ENCODE data around the gene PIGS. TPM values are rescaled to one million over a fixed set of nuclear protein-coding genes. Genes with fewer than 3 reads are reported as not detected.

The PIGS gene
- total and polyA plus RNA-seq, 2 of the 13 experiments (the other 11 are each of a cell fraction or from before 2014, with no cell fraction given): 31.7 to 42.6 TPM

DNA sequence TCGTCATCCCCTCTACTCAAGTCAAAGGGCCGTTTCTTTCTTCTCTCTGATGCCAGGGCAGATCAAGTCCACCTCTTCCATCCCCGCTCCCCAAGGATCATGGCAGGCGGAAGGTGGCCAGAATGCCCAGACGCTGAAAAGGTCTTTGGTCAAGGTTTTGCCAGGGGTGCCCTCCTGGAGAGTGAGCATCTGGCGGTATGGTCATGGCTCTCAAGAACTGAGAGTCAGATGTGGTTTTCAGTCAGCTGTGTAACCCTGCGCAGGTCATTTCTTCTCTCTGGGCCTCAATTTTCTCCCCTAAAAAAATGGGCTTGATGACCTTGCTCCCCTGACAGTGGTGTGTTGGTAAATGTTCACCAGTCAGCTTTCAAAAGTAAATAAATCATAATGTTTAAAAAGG is 52.7 kb downstream of the PIGS start:
- no peak for TF ChIP-seq SMC3 (IDR thresholded peaks at IDR 0.05; ENCODE audit: low read length)
- no peak for TF ChIP-seq ZNF251 (CRISPR knock-in tag; IDR thresholded peaks at IDR 0.05)
- no peak for TF ChIP-seq RORA (CRISPR knock-in tag; IDR thresholded peaks at IDR 0.05)
- no peak for TF ChIP-seq WIZ (CRISPR knock-in tag; IDR thresholded peaks at IDR 0.05)
- Histone ChIP-seq H4K20me1 (ENCODE audit: insufficient read depth, low read length) (no peaks in the 10 kb centered on the region), H3K4me1 (ENCODE audit: insufficient read depth, low read length) (no peaks in the 10 kb centered on the region), H3K79me2 (ENCODE audit: insufficient read depth, low read length) (no peaks in the 10 kb centered on the region), H3K9me3 (ENCODE audit: low read length) (no peaks in the 10 kb centered on the region), H3K27me3 (ENCODE audit: control insufficient read depth in 1 of 2, insufficient read depth in 2 of 2, low read length in 2 of 2) (peaks cover 8 to 39% of the 10 kb centered on the region in 2 experiments), H3K4me2 (ENCODE audit: low read depth, low read length) (no peak overlapping the region), H3K36me3 (replicated peaks in 1 of 2; ENCODE audit: control insufficient read depth in 1 of 2, insufficient read depth in 2 of 2, low read length in 2 of 2) (no peaks in the 10 kb centered on the region), H3K27ac (ENCODE audit: extremely low read length, insufficient read depth, low read length) (no peak overlapping the region), H3K9ac (ENCODE audit: insufficient read depth, low read depth, low read length) (no peak overlapping the region), H2AFZ (ENCODE audit: low read length) (no peak overlapping the region), H3K4me3 (replicated peaks in 1 of 3; ENCODE audit: insufficient read depth in 1 of 3, low read depth in 2 of 3, low read length in 3 of 3) (no peak overlapping the region)
- intact Hi-C loops (cut with micrococcal nuclease; ENCODE audit: unreplicated experiment): no loop called here
- CTCF ChIA-PET (ENCODE audit: low intra/inter-chr PET ratio, low total read pairs): no interaction called here
- in situ Hi-C loops (cut with HindIII; ENCODE audit: extremely low pct_ligation_motif_present, low pct_unique_long_range_greater_than_20kb): no loop called here
- no TSS peak for BruUV-seq (replicated peaks)
- POLR2A ChIA-PET: no interaction called here
- FAIRE-seq (no peak), DNase-seq (ENCODE audit: low spot score) (no peak), ATAC-seq (no peak)
- WGBS (ENCODE audit: low lambda C conversion rate): 34% methylated on average over 7 of the region's 7 CpGs

DNA sequence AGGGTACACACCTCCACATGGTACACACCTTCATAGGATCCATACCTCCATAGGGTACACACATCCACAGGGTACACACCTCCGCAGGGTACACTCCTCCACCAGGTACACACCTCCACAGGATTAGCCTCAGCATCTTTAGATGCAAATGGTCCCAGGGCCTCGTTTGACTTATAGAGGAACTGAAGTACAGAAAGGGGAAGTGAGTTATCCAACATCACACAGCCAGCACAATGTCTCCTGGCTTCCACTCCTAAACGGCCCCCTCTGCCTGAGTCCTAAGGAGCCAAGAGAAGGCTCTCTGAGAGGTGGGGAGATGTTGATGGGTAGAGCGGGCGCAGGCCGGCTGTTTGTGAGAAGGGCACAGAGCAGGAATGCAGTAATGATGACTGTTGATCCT is 53.2 kb downstream of the PIGS start:
- FAIRE-seq (no peak), DNase-seq (ENCODE audit: low spot score) (no peak), ATAC-seq (no peak)
- Histone ChIP-seq H3K9me3 (ENCODE audit: low read length) (no peaks in the 10 kb centered on the region), H3K27ac (ENCODE audit: extremely low read length, insufficient read depth, low read length) (no peak overlapping the region), H2AFZ (ENCODE audit: low read length) (no peak overlapping the region), H3K4me2 (ENCODE audit: low read depth, low read length) (no peak overlapping the region), H3K4me1 (ENCODE audit: insufficient read depth, low read length) (no peaks in the 10 kb centered on the region), H4K20me1 (ENCODE audit: insufficient read depth, low read length) (no peaks in the 10 kb centered on the region), H3K9ac (ENCODE audit: insufficient read depth, low read depth, low read length) (no peak overlapping the region), H3K4me3 (replicated peaks in 1 of 3; ENCODE audit: insufficient read depth in 1 of 3, low read depth in 2 of 3, low read length in 3 of 3) (no peak overlapping the region), H3K27me3 (ENCODE audit: control insufficient read depth in 1 of 2, insufficient read depth in 2 of 2, low read length in 2 of 2) (peaks cover 8 to 37% of the 10 kb centered on the region in 2 experiments), H3K79me2 (ENCODE audit: insufficient read depth, low read length) (no peaks in the 10 kb centered on the region), H3K36me3 (replicated peaks in 1 of 2; ENCODE audit: control insufficient read depth in 1 of 2, insufficient read depth in 2 of 2, low read length in 2 of 2) (no peaks in the 10 kb centered on the region)
- in situ Hi-C loops (cut with HindIII; ENCODE audit: extremely low pct_ligation_motif_present, low pct_unique_long_range_greater_than_20kb): no loop called here
- CTCF ChIA-PET (ENCODE audit: low intra/inter-chr PET ratio, low total read pairs): no interaction called here
- POLR2A ChIA-PET: no interaction called here
- 46% methylated on average over 6 of the region's 6 CpGs for WGBS (ENCODE audit: low lambda C conversion rate)
- intact Hi-C loops (cut with micrococcal nuclease; ENCODE audit: unreplicated experiment): no loop called here
- BruUV-seq (replicated peaks): no TSS peak
- no peak for TF ChIP-seq MAFK (conservative IDR thresholded peaks at IDR 0.05 in 1 of 2, IDR thresholded peaks at IDR 0.05 in 1 of 2; ENCODE audit: low read length in 2 of 2)
- TF ChIP-seq POLR2AphosphoS2 (IDR thresholded peaks at IDR 0.05; ENCODE audit: low read depth, low read length): no peak
- TF ChIP-seq ZMYM3 (CRISPR knock-in tag; IDR thresholded peaks at IDR 0.05): no peak
- no peak for TF ChIP-seq MTA1 (CRISPR knock-in tag; IDR thresholded peaks at IDR 0.05; ENCODE audit: borderline replicate concordance)
- TF ChIP-seq ATF1 (CRISPR knock-in tag; IDR thresholded peaks at IDR 0.05): no peak
- TF ChIP-seq, protein P1, sequence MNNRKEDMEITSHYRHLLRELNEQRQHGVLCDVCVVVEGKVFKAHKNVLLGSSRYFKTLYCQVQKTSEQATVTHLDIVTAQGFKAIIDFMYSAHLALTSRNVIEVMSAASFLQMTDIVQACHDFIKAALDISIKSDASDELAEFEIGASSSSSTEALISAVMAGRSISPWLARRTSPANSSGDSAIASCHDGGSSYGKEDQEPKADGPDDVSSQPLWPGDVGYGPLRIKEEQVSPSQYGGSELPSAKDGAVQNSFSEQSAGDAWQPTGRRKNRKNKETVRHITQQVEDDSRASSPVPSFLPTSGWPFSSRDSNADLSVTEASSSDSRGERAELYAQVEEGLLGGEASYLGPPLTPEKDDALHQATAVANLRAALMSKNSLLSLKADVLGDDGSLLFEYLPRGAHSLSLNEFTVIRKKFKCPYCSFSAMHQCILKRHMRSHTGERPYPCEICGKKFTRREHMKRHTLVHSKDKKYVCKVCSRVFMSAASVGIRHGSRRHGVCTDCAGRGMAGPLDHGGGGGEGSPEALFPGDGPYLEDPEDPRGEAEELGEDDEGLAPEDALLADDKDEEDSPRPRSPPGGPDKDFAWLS (CRISPR knock-in tag; IDR thresholded peaks at IDR 0.05; ENCODE audit: borderline replicate concordance): no peak
- TF ChIP-seq SMARCE1 (IDR thresholded peaks at IDR 0.05; ENCODE audit: borderline replicate concordance): no peak
- no peak for TF ChIP-seq ZNF776 (CRISPR knock-in tag; IDR thresholded peaks at IDR 0.05)
- no peak for TF ChIP-seq ZKSCAN5 (CRISPR knock-in tag; IDR thresholded peaks at IDR 0.05)
- no peak for TF ChIP-seq SIX1 (CRISPR knock-in tag; IDR thresholded peaks at IDR 0.05; ENCODE audit: borderline replicate concordance)
- TF ChIP-seq ZNF256 (CRISPR knock-in tag; conservative IDR thresholded peaks at IDR 0.05): no peak
- no peak for TF ChIP-seq BRCA1 (CRISPR knock-in tag; IDR thresholded peaks at IDR 0.05)
- TF ChIP-seq MAF1 (CRISPR knock-in tag; IDR thresholded peaks at IDR 0.05; ENCODE audit: borderline replicate concordance): no peak
- no peak for TF ChIP-seq ZFY (CRISPR knock-in tag; IDR thresholded peaks at IDR 0.05)
- TF ChIP-seq KLF6 (CRISPR knock-in tag; IDR thresholded peaks at IDR 0.05): no peak
- no peak for TF ChIP-seq ZNF207 (IDR thresholded peaks at IDR 0.05; ENCODE audit: borderline replicate concordance)
- TF ChIP-seq, protein P2, sequence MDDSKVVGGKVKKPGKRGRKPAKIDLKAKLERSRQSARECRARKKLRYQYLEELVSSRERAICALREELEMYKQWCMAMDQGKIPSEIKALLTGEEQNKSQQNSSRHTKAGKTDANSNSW (CRISPR knock-in tag; IDR thresholded peaks at IDR 0.05; ENCODE audit: borderline replicate concordance): no peak
- TF ChIP-seq ZNF225 (CRISPR knock-in tag; IDR thresholded peaks at IDR 0.05): no peak
